ENCODE measurements around the gene EXOC3L1.

GRCh38 chr16:67230809-67231660 is 41.1 kb upstream of the EXOC3L1 start:
- TF ChIP-seq, protein P1, sequence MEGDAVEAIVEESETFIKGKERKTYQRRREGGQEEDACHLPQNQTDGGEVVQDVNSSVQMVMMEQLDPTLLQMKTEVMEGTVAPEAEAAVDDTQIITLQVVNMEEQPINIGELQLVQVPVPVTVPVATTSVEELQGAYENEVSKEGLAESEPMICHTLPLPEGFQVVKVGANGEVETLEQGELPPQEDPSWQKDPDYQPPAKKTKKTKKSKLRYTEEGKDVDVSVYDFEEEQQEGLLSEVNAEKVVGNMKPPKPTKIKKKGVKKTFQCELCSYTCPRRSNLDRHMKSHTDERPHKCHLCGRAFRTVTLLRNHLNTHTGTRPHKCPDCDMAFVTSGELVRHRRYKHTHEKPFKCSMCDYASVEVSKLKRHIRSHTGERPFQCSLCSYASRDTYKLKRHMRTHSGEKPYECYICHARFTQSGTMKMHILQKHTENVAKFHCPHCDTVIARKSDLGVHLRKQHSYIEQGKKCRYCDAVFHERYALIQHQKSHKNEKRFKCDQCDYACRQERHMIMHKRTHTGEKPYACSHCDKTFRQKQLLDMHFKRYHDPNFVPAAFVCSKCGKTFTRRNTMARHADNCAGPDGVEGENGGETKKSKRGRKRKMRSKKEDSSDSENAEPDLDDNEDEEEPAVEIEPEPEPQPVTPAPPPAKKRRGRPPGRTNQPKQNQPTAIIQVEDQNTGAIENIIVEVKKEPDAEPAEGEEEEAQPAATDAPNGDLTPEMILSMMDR (conservative IDR thresholded peaks at IDR 0.05; ENCODE audit: low read depth, low read length): no peak
- TF ChIP-seq SMC3 (IDR thresholded peaks at IDR 0.05; ENCODE audit: low read depth, low read length): no peak
